HG03469 (cell line): ENCODE measurements around the gene CD8A.

Experiments used
- ATAC-seq: cut with Tn5 transposase; IDR thresholded peaks from one replicate; pipeline ENCODE4 v1.9.1; 2021; ENCODE audit warnings: mild to moderate bottlenecking, moderate library complexity, moderate number of reproducible peaks; ENCODE audit not compliant: unreplicated experiment

Gene CD8A

GRCh38 chr2:86781363-86781762, 9.3 kb downstream of the CD8A start:
- ATAC-seq, result no peak

- ATAC-seq, result no peak
These were observed 10.7 kb downstream of the CD8A start for GRCh38 chr2:86779971-86780370.

GRCh38 chr2:86778957-86779356, 11.8 kb downstream of the CD8A start:
- ATAC-seq, result no peak

GRCh38 chr2:86776532-86776931, 14.2 kb downstream of the CD8A start:
- ATAC-seq, result no peak

- no peak for ATAC-seq
These were observed 15.4 kb downstream of the CD8A start for GRCh38 chr2:86775338-86775737.

- no peak for ATAC-seq
These were observed 15.9 kb downstream of the CD8A start for GRCh38 chr2:86774862-86775261.

- no peak for ATAC-seq
These were observed 18.1 kb downstream of the CD8A start for GRCh38 chr2:86772611-86773010.

- no peak for ATAC-seq
These were observed 19.9 kb downstream of the CD8A start for GRCh38 chr2:86770816-86771301.

GRCh38 chr2:86769838-86770237, 20.9 kb downstream of the CD8A start:
- ATAC-seq, result no peak

GRCh38 chr2:86768189-86768949, 22.3 kb downstream of the CD8A start:
- no peak for ATAC-seq

- no peak for ATAC-seq
These were observed 25.4 kb downstream of the CD8A start for GRCh38 chr2:86765310-86765695.

- no peak for ATAC-seq
These were observed 25.9 kb downstream of the CD8A start for GRCh38 chr2:86764661-86765309.

- ATAC-seq, result no peak
These were observed 30.3 kb downstream of the CD8A start for GRCh38 chr2:86760371-86760770.

GRCh38 chr2:86758405-86758804, 32.3 kb downstream of the CD8A start:
- no peak for ATAC-seq

- ATAC-seq, result no peak
These were observed 37.1 kb downstream of the CD8A start for GRCh38 chr2:86753606-86754005.

- no peak for ATAC-seq
These were observed 37.8 kb downstream of the CD8A start for GRCh38 chr2:86752934-86753333.

- no peak for ATAC-seq
These were observed 38.9 kb downstream of the CD8A start for GRCh38 chr2:86751778-86752177.

- no peak for ATAC-seq
These were observed 40.4 kb downstream of the CD8A start for GRCh38 chr2:86750240-86750839.

- ATAC-seq, result peak; percentile 56
These were observed 42.7 kb downstream of the CD8A start for GRCh38 chr2:86747711-86748639.

GRCh38 chr2:86746939-86747338, 43.8 kb downstream of the CD8A start:
- ATAC-seq, result no peak

- no peak for ATAC-seq
These were observed 46.6 kb downstream of the CD8A start for GRCh38 chr2:86744152-86744551.
